ENCODE results near the gene B3GNT5.

B3GNT5 gene

DNA sequence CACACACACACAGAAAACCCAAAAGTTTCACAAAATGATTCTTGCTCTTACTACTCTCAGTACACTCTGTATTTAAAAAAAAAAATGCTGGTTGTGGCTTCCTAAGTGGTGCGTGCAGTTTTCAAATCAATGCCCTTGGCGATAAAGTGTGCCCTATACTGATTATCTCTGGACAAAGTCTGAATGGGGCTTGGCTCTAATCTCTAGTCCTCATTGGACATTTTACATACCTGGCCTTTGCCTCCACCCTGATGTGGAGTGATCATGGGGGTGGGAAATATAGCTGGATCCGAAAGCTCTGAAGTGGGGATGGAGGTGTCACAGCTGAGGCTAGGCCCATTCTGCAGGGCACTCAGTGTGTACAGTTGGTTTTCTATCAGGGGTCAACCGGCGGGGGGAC is 14.1 kb downstream of the B3GNT5 start:
- DNase-seq: no peak

DNA sequence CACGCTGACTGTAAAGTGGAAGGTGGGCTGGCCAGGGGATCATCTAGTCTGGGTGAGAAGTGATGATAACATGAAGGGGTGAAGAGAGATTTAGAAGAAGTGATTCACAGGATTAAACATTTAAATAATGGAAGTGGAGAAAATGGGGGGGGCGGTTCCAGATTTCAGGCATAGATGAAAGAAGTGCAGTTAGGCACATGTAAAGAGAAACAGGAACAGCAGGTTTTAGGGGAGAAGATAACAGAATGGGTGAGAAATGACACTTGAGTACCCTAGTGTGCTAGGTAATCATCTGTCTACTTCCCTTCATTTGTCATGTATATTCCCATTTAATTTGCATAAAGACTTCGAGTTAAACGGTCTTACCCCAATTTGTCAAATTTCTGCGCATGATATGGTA is 15.3 kb downstream of the B3GNT5 start:
- DNase-seq: no peak

DNA sequence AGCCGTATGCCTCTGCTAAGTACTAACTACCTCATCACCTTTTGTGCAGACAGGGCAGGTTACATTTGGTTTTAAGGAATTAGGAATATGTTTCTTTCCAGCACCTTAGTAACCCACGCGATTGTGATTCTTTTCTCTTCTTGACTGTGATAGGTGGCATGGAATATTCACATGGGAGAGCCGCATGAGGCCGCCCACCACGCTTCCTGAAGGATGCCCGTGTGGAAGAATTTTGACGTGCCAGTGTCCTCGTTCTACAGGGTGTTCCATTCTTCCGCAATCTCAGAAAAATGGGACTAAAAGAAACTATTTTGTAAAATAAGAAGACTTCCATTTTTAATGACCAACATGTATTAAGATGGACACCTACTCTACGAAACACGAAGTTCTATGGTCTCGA is 16.3 kb downstream of the B3GNT5 start:
- no peak for DNase-seq

DNA sequence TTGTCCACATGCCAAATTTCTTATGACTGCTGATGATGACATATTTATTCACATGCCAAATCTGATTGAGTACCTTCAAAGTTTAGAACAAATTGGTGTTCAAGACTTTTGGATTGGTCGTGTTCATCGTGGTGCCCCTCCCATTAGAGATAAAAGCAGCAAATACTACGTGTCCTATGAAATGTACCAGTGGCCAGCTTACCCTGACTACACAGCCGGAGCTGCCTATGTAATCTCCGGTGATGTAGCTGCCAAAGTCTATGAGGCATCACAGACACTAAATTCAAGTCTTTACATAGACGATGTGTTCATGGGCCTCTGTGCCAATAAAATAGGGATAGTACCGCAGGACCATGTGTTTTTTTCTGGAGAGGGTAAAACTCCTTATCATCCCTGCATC is 17.3 kb downstream of the B3GNT5 start:
- DNase-seq: no peak

DNA sequence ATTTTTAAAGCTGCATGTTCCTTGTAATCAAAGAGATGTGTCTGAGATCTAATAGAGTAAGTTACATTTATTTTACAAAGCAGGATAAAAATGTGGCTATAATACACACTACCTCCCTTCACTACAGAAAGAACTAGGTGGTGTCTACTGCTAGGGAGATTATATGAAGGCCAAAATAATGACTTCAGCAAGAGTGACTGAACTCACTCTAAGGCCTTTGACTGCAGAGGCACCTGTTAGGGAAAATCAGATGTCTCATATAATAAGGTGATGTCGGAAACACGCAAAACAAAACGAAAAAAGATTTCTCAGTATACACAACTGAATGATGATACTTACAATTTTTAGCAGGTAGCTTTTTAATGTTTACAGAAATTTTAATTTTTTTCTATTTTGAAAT is 19.1 kb downstream of the B3GNT5 start:
- DNase-seq: no peak

DNA sequence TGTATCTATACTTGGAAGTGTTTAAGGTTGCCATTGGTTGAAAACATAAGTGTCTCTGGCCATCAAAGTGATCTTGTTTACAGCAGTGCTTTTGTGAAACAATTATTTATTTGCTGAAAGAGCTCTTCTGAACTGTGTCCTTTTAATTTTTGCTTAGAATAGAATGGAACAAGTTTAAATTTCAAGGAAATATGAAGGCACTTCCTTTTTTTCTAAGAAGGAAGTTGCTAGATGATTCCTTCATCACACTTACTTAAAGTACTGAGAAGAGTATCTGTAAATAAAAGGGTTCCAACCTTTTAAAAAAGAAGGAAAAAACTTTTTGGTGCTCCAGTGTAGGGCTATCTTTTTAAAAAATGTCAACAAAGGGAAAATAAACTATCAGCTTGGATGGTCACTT is 19.7 kb downstream of the B3GNT5 start:
- no peak for DNase-seq

DNA sequence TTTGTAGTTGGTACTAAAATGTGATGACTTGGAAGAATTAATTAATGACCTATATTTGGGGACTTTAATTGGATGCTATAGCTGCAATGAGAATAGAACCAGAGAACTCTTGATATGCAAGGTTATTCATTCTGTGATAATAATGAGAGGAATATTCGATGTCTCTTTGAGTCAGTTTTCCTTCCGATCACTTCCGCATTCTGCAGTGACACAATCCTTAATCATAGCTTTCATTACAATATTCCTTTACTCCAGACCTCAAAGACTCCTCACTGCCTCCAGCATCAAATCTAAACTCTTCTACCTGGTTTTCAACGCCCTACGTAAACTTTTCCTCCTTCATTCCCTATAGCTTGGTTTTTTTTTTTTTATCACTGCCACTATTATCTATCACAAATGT is 21.6 kb downstream of the B3GNT5 start:
- no peak for DNase-seq

DNA sequence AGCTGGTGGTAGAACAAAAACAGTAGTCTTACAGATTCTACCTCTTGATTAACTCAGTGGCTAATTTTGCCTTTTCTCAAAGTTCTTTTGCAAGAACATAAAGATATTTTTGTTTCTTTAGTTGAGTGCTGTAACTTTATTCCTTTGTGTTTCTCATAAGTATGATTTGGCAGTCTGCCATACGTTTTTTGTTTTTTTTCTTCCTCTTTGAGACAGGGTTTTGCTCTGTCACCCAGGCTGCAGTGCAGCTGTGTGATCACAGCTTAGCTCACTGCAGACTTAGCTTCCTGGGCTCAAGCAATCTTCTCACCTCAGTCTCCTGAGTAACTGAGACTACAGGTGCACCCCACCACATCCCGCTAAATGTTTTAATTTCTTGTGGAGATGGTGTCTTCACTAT is 22.4 kb downstream of the B3GNT5 start:
- DNase-seq: no peak

DNA sequence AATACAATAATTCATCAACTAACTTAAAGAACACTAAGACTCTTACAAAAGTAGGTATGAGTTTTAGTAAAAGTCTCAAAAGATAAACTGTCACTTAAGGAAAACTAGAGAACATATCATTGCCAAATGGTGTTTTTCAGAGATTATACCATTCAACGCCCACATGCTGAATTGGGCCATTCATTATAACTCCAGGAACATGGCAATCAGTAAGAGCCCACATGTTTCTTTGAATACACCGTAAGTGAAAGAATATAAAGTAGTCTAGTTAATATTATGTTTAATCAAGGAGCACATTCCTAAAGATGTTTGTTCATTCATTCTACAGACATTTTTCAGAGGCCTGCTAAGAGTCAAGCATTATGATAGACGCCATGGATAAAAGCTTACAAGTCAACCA is 22.9 kb downstream of the B3GNT5 start:
- no peak for DNase-seq

DNA sequence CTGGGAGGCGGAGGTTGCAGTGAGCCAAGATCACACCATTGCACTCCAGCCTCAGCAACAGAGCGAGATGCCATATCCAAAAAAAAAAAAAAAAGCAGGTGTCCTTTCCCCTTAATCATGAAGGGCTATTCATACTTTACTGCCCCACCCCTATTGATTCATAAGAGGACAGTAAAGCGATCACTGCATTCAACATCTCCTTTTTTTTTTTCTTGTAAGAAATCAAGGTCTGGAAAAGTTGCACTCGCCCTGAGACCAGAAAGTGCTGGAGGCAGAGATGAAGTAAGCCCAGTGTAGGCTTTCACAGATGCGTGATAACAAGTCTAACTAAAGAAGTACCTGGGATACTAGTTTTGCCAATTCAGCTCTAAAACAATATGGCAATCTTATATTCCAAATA is 24.2 kb downstream of the B3GNT5 start:
- no peak for DNase-seq

DNA sequence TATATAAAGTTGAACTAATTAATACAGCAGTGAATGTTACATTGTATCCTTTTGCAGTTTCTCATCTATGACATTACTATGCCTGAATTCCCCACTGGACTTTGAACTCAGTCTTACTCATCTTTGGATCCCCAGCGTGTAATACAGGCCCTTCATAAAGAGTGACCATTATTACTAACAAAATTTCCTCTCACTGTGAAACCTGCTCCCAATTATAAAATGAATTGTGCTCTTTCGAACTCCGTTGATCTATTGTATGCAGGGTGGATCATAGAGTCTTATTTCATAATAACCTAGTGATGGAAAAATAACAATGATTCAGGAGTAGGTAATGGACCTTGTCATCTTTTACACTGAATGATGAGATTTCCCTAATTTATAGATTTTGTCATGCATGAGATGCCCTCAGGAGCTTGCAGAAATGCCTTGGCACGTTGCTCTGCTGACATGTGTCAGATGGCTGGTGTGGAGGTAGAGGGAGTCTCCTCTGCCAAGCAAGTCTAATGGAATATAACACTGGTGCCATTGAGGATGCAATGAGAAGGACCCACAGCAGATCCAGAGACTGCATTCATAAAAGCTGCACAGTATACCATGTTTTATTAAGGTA is 25.5 kb downstream of the B3GNT5 start:
- no peak for DNase-seq

DNA sequence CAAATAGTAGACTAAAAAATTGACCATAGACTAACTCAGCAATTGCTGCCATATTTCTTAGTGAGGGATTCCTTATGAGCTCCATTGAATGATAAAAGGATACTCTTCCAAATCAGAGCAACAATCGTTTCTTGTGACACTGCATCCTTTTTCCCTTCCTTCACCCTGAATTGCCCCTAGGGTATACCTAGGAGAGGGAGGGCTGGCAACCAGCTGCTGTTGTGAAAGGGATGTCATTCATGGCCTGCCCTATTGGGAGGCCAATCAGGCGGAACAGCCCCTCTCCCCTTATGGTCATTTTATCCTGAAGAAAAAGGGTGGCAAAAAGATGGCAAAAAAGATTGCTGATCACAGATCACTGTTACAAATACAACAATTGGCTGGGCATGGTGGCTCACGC is 26.3 kb downstream of the B3GNT5 start:
- no peak for DNase-seq

DNA sequence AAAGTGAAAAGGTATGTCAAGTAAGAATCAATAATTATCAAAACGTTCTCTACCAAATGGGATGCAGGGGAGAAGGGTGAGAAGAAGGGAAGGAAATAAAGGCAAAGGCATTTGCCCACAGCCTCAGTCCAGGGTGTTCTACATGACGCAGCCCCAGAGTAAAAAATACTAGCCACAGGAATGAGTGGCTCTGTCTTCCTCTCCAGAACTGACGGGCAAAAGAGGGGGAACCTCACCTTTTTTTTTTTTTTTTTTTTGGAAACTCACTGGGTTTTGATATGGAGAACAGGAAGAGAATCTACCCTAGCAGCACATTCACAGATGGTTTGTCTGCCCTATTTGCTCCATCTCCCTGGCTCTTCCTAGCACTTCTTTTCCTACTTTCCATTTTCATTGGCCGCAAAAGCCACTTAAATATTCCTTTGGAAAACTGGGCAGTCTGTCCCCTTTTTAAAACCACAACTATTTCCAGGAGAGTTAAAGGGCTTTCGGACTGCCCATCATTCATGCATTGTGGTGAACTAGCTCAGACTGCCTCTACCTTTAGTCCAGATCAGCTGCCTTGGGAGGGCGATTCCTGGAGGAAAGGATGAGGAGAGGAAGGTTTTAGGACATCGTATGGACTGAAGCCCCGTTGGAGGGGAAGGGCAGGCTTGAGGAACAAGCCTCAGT is 28.2 kb downstream of the B3GNT5 start:
- DNase-seq: no peak

DNA sequence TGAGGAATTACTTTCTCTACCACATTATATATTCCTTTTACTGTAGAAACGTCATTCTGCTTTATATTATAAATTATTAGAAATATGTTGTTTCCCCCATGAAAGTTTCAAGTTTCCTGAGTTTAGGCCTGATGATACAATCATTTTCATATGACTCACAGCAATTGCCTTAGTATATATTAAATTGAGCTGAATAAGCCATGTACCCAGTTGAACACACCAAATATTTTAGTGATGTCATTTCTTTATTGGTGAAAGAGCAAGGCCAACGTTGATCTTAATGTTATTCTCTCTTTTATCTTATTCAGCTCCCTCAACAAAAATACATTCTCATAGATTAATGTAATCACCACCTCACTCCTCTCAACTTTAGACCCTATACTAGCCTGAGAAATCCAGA is 30.8 kb downstream of the B3GNT5 start:
- no peak for DNase-seq

DNA sequence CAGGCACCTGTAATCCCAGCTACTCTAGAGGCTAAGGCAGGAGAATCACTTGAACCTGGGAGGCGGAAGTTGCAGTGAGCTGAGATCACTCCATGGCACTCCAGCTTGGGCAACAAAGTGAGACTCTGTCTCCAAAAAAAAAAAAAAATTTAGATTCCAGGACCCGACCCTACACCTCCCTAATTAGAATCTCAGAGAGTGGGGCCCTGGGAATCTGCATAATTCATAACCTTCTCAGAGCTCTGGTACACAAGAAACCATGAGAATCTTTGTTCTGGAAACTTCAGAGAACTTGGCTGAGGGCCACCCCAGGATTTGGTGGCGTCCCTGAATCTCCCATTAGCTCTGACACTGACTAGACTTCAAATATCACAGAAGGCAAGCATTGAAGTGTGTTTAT is 31.5 kb downstream of the B3GNT5 start:
- no peak for DNase-seq

DNA sequence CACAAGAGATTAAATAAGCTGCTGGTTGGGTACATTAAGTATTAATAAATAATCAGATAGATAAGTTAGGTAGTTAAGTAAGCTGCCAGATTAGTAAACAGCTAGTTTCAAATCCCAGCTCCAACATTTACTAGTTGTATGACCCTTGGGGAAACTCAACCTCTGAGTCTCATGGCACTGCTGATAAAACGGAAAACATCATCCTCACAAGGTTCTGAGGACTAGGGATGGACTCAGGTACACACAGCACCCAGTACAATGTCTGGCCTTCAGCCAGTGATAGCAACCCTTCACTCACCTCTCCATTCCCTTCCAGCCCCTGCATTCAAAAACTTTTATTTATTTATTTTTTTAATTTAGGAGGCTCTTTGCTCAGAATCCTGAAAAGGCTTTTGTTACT is 32.3 kb downstream of the B3GNT5 start:
- no peak for DNase-seq

DNA sequence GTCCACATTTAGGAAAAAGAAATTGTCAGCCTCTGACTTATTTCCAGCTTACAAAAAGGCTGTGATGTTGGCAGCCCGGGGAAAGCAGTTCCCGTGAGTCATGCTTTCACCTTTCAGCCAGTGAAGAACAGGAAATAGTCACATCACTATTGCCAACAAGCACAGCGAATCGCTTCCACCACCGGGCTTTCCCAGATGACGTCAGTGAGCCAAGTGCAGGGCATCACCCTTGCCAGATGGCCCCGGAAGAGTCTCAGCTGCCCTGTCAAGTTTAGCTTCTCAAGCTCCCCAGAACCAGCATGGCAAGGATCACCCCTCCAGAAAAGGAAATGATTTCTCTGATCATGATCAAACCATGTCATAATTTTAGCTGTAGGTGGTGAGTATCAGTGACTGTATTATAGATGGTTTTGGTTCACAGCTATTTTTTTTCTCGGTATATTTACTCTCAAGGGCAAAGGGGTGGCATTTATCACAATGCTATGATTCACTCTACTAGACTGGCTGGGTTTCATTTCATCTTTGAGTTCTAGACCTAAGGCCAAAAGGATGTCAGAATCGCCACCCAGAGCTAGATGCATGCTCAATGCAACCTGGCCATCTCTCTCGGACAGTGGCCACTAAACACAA is 32.9 kb downstream of the B3GNT5 start:
- DNase-seq: peak; percentile 87

DNA sequence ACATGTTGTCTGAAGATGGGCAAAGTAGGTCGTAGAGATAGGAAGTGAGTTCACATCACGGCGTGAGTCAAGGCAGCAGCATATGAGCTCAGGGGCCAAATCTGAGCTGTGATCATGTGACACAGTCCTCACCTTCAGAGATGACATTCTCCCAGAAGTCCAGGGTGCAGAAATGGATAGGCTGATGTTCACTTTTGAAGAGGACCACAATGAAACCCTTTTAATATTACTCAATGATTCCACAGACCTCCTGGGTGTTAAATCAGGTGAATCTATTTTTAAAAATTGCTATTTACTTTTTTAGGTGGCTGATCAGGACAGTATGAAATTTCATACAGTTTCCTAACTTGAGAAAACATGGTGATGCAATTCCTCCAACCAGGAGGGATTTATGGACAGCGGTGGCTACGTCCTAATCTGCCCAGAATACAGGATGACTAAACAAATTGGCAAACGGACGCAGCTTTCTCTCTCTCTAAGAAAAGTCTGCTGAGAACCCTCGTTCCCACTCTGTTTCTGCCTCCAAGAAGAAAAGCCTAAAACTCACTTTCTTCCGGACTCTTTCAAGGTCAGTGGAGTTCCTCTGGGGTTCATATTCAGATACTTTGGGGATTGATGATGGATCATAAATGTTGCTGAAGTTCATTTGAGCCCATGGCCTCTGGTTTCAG is 34.4 kb downstream of the B3GNT5 start:
- no peak for DNase-seq

DNA sequence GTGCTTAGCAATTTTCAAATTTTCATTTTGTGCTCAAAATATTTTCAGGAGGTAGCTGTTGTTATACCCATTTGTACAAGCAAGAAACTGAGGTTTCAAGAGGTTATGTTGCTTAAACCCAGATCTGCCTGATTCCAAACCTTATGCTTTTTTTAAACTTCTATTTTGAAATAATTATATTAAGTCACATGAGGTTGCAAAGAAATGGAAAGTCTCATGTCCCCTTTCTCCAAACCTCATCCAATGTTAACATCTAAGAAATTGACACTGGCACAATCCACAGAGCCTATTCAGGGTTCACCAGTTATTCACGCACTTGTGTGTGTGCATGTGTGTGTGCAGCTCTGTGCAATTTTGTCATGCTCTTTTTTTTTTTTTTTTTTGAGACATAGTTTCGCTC is 35.1 kb downstream of the B3GNT5 start:
- DNase-seq: no peak

DNA sequence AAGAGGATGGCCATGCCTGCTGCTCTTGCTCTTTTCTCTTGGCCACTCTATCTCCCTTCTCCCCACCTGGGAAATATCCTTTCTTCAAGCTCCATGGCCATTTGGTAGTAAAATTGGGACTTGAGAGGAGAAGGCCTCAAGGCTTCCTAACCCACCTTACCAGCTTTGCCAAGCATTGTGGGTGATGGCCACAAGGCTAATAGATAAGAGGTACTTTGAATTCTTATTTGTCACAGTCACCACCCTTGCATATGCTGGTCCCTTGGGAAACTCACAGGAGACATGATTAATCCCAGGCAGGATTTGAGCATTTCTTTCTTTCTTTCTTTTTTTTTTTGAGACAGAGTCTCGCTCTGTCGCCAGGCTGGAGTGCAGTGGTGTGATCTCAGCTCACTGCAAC is 37.2 kb downstream of the B3GNT5 start:
- no peak for DNase-seq

DNA sequence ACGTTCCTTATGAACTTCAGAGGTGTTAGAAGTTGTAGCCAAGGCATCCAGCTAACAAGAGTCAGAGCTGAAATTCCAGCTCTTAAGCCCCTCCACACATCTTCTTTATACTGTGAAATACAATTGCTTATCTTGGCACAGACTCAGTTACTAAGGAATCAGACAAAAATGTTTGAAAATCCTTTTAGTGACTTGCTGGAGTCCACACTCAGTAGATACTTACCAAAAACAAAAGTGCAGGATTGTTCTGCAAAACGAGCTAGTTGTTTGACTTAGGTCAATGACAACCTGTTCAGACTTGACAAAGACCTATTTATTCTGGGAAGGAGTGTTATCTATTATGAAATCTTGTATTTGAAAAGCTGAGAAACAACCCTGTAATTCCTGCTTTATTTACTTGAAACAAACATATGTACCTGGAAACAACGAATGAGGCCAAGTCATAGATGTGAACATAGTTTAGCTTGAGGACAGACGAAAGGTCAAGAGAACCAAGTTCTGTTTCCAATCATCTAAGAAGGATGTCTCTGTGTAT is 38.5 kb downstream of the B3GNT5 start:
- no peak for DNase-seq

DNA sequence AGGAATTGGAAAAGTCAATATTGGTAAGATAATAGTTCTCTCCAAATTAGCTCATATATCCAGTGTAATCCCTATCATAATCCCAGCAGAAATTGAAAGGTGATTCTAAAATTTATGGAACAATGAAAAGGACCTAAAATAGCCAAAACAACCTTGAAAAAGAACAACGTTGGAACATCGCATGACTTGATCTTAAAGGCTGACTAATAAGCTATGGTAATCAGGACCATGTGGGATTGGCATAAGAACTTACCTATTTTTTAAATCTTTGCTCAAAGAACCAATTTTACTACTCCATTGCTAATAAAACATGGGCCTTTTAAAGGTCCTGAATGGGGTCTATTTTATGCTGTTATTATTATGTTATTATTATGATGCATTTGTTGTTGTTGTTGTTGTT is 40.9 kb downstream of the B3GNT5 start:
- DNase-seq: no peak

DNA sequence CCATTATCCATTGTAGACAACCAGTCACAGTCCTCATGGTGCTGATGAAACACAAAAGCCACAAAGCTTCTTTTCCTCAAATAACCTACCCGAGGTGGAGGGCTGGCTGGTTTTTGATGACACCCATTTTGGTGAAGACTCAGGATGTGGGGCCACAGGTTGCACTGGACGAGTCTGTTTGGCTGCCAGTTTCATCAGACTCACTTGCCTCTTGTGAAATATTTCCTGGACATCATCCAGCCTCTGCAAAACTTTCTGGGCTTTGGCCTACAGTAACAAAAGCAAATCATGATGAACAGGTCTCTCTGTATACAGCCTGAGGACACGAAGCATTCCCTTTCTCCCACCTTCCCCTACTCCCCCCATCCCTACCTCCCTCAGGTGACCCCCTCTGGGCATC is 42.2 kb downstream of the B3GNT5 start:
- DNase-seq: no peak

DNA sequence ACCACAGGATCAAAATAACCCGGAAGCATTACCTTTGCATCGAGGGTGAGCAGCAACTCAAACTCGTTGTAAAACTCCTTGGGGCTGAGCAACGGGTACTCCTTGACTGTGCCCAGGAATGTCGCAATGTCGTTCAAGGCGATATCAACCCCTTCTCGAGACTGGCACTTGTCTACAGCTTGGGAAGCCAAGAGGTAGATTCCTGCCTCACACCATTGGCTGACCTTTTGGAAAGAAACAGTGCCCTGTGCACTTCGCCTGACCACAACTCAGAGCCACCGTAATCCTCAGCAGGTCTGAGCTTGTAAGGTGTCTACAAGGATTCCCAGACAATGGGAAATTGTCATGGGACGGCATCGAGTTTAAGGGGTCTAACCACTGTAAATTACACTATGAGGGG is 43.9 kb downstream of the B3GNT5 start:
- DNase-seq: no peak
